Spleen (tissue), 11 donors: ENCODE measurements around the gene ADARB2. TPM values are rescaled to one million over a fixed set of nuclear protein-coding genes. Genes with fewer than 3 reads are reported as not detected.

Experiments used
- DNase-seq: peaks from one replicate; pipeline ENCODE4 v3.0.0-alpha.2; 2020
- H3K27ac ChIP-seq, 8 donors: fragments of 200-600 bp; sonication (generic) in 7 of 8; 1 replicate in 4 of 8; 2 replicates in 4 of 8; pipeline versions ENCODE4 v1.5.0 to v1.8.0; 2016 to 2021; ENCODE audit warnings: inconsistent platforms in 4 of 8, mild to moderate bottlenecking in 4 of 8, moderate library complexity in 1 of 8
- H3K27me3 ChIP-seq, 7 donors: fragments of 200-600 bp; sonication (generic) in 6 of 7; replicated peaks in 1 of 7; 1 replicate in 4 of 7; 2 replicates in 3 of 7; pipeline versions ENCODE4 v1.5.0 to v1.8.0; 2016 to 2021; ENCODE audit warnings: inconsistent platforms in 3 of 7, mild to moderate bottlenecking in 1 of 7
- H3K36me3 ChIP-seq, 6 donors: fragments of 200-600 bp; sonication (generic) in 5 of 6; 1 replicate in 4 of 6; 2 replicates in 2 of 6; pipeline versions ENCODE4 v1.5.0 to v1.8.0; 2016 to 2021; ENCODE audit warnings: inconsistent platforms in 2 of 6
- H3K4me1 ChIP-seq, 6 donors: fragments of 200-600 bp; sonication (generic) in 5 of 6; 1 replicate in 3 of 6; 2 replicates in 3 of 6; pipeline versions ENCODE4 v1.5.0 to v1.8.0; 2016 to 2021; ENCODE audit warnings: inconsistent platforms in 3 of 6
- H3K4me3 ChIP-seq, 8 donors: fragments of 200-600 bp; sonication (generic) in 7 of 8; 1 replicate in 4 of 8; 2 replicates in 4 of 8; pipeline versions ENCODE4 v1.5.0 to v1.8.0; 2016 to 2021; ENCODE audit warnings: inconsistent platforms in 4 of 8, mild to moderate bottlenecking in 4 of 8, moderate library complexity in 2 of 8
- H3K9me3 ChIP-seq, 8 donors: fragments of 200-600 bp; sonication (generic) in 7 of 8; 1 replicate in 4 of 8; 2 replicates in 4 of 8; pipeline versions ENCODE4 v1.5.0 to v1.8.0; 2016 to 2021; ENCODE audit warnings: inconsistent platforms in 4 of 8
- POLR2A ChIP-seq, 3 donors: fragments of 450-650 bp; IDR thresholded peaks; one replicate each; pipeline ENCODE4 v1.5.1; 2017; ENCODE audit warnings: antibody characterized with exemption in 3 of 3, mild to moderate bottlenecking in 1 of 3
- POLR2AphosphoS5 ChIP-seq, 3 donors: sonication (generic); formaldehyde crosslinking; IDR thresholded peaks; one replicate each; pipeline ENCODE4 v1.5.1; 2017; ENCODE audit warnings: antibody characterized with exemption in 3 of 3
- WGBS, 5 donors: extraction: QIAGEN DNeasy Blood & Tissue Kit in 3 of 5; methylation state at CpG; one replicate each; pipeline versions ENCODE4 v1.1.5 to v1.1.7; 2013 to 2018; 5-methylcytosine and 5-hydroxymethylcytosine counted together
- intact Hi-C: fragments of 100-400 bp; cut with DNase I; formaldehyde crosslinking; loops from one replicate; pipeline ENCODE4 v1.15.0; 2023; ENCODE audit warnings: low total_unique reads
- polyA plus RNA-seq, 3 donors: library from polyadenylated mRNA; stranded (reverse); fragments of 200-250 nt; gene quantifications; one replicate each; pipeline ENCODE4 v1.2.1, GENCODE V29; 2013
- total RNA-seq, 7 donors: library from RNA; depleted of rRNA in 3 of 7; stranded (reverse); fragments of >200 nt in 3 of 7; fragmentation: NEBNext Ultra II Directional in 4 of 7; extraction: Animal tissue kit (Norgen Biotek cat#: 25700) in 4 of 7; gene quantifications; one replicate each; pipeline versions ENCODE4 v1.1.0 to v1.2.1, GENCODE V29; 2016 to 2021
- TF ChIP-seq, protein P1 (sequence below), 11 experiments: fragments of 200-600 bp in 7 of 11; fragments of 450-650 bp in 4 of 11; sonication (generic) in 4 of 11; IDR thresholded peaks in 8 of 11; conservative IDR thresholded peaks in 3 of 11; 1 replicate in 7 of 11; 2 replicates in 4 of 11; pipeline versions ENCODE4 v1.4.0 to v1.8.0; 2016 to 2021; ENCODE audit warnings: antibody characterized with exemption in 11 of 11, inconsistent platforms in 4 of 11, mild to moderate bottlenecking in 1 of 11
- donor health status: healthy with polysubstance abuse.
- donor health status: DM: no; HTN: no; CAD: no; lungs with moderate emphysema.
- donor health status: DM: no; HTN: no; CAD: no.
- donor health status: Bipolar disorder and iron deficiency.
- donor health status: healthy.
- donor health status: DM: no; HTN: no; CAD: no.
- donor health status: DM: yes; HTN: yes; CAD: no.

Gene ADARB2
- total and polyA plus RNA-seq, 10 donors, result 0.05 to 8.1 (median 0.96) TPM

DNA sequence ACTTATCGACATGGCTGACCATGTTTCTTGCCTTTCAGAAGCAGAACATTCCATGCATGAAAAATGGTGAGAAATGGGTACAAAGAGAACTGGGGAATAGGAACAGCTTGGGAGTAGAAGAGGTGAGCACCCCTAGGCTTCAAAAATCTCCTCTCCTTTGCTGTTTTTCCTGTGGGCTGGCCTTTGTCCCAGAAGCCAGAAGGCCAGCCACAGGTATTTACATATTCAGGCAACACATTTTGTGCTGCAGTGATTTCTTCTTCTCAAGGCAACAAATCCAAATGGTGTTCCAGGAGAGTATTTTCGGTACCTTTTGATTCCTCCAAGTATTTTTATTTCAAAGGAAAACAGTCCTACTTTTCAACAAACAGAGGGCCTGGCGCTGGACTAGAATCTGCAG, 31.1 kb downstream of the ADARB2 start:
- 87 to 100% (median 90%) methylated on average over 3 of the region's 3 CpGs for WGBS, 5 donors
- peaks cover 0 to 20% (median 10%) of the 10 kb centered on the region in 8 donors for H3K9me3 ChIP-seq
- no peak for DNase-seq
- no peaks in the 10 kb centered on the region for H3K36me3 ChIP-seq
- no peak overlapping the region for H3K4me3 ChIP-seq
- peaks cover 0 to 14% (median 7%) of the 10 kb centered on the region in 6 donors for H3K4me1 ChIP-seq
- intact Hi-C loops, result no loop called here
- H3K27ac ChIP-seq, result no peak overlapping the region
- TF ChIP-seq, protein P1, sequence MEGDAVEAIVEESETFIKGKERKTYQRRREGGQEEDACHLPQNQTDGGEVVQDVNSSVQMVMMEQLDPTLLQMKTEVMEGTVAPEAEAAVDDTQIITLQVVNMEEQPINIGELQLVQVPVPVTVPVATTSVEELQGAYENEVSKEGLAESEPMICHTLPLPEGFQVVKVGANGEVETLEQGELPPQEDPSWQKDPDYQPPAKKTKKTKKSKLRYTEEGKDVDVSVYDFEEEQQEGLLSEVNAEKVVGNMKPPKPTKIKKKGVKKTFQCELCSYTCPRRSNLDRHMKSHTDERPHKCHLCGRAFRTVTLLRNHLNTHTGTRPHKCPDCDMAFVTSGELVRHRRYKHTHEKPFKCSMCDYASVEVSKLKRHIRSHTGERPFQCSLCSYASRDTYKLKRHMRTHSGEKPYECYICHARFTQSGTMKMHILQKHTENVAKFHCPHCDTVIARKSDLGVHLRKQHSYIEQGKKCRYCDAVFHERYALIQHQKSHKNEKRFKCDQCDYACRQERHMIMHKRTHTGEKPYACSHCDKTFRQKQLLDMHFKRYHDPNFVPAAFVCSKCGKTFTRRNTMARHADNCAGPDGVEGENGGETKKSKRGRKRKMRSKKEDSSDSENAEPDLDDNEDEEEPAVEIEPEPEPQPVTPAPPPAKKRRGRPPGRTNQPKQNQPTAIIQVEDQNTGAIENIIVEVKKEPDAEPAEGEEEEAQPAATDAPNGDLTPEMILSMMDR (IDR thresholded peaks at IDR 0.05 in 8 of 11, conservative IDR thresholded peaks at IDR 0.05 in 3 of 11), result no peak
- TF ChIP-seq POLR2AphosphoS5 (IDR thresholded peaks at IDR 0.05) (no peak), POLR2A (IDR thresholded peaks at IDR 0.05) (no peak)
- peaks cover 0 to 78% (median 5%) of the 10 kb centered on the region in 7 donors for H3K27me3 ChIP-seq

DNA sequence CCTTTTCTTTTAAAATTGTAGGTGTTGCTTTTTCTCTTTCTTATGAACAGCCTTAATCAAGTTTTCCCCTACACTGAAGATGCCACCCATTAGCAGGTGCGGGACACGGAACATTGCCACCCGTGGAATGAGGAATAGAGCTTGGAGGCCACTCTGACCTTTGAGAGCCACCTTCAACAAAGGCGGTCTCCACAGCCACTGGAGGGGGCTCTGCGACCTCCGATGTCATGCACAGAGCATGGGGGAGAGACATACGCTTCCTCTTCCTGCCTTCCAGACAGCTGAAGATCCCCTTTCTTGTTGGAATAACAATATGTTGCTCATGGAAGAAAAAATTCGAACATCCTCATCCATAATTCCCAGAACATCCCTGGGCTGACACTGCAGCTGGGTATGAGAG, 39.1 kb downstream of the ADARB2 start:
- Histone ChIP-seq H3K27me3 (peaks cover 0 to 31% (median 5%) of the 10 kb centered on the region in 7 donors), H3K9me3 (peaks cover 0 to 1% (median 0%) of the 10 kb centered on the region in 8 donors), H3K4me1 (no peaks in the 10 kb centered on the region), H3K4me3 (no peak overlapping the region), H3K27ac (no peak overlapping the region), H3K36me3 (no peaks in the 10 kb centered on the region)
- TF ChIP-seq POLR2AphosphoS5 (IDR thresholded peaks at IDR 0.05) (no peak), POLR2A (IDR thresholded peaks at IDR 0.05) (no peak)
- TF ChIP-seq, protein P1 (IDR thresholded peaks at IDR 0.05 in 8 of 11, conservative IDR thresholded peaks at IDR 0.05 in 3 of 11), result no peak
- intact Hi-C loops, result no loop called here
- DNase-seq, result no peak
- WGBS, 5 donors, result 72 to 84% (median 76%) methylated on average over 8 of the region's 8 CpGs

GRCh38 chr10:1696106-1696505, 41.2 kb downstream of the ADARB2 start:
- Histone ChIP-seq H3K4me1 (no peaks in the 10 kb centered on the region), H3K9me3 (no peaks in the 10 kb centered on the region), H3K36me3 (no peaks in the 10 kb centered on the region), H3K4me3 (no peak overlapping the region), H3K27me3 (peaks cover 0 to 28% (median 0%) of the 10 kb centered on the region in 7 donors), H3K27ac (no peak overlapping the region)
- DNase-seq, result no peak
- intact Hi-C loops, result no loop called here
- TF ChIP-seq POLR2AphosphoS5 (IDR thresholded peaks at IDR 0.05), result no peak
- TF ChIP-seq, protein P1 (IDR thresholded peaks at IDR 0.05 in 8 of 11, conservative IDR thresholded peaks at IDR 0.05 in 3 of 11), result no peak
- no peak for TF ChIP-seq POLR2A (IDR thresholded peaks at IDR 0.05)
- WGBS, 5 donors, result 86 to 93% (median 90%) methylated on average over 6 of the region's 6 CpGs

DNA sequence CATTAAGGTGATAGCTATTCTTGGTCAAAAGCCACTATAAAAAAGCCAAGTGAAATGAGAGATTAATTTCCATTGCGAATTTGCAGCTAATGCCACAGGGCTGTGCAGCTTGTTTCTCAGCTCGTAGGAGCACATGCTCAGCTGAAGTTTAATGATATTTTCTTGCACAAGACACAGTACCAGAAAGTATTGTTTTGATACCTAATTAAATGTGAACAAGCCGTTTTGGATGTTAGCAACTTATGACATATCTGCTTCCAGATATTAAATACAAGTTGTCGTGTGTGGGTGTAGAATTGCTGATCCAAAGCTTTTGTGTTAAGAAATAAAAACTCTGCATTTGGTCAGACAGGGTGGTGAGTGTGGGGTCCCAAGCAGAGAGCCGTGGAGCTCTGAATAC, 47.2 kb downstream of the ADARB2 start:
- Histone ChIP-seq H3K27ac (no peak overlapping the region), H3K4me3 (no peak overlapping the region), H3K27me3 (peaks cover 0 to 48% (median 0%) of the 10 kb centered on the region in 7 donors), H3K36me3 (no peaks in the 10 kb centered on the region), H3K4me1 (no peaks in the 10 kb centered on the region), H3K9me3 (no peaks in the 10 kb centered on the region)
- WGBS, 5 donors, result 76 to 87% (median 82%) methylated on average over 5 of the region's 5 CpGs
- no peak for DNase-seq
- intact Hi-C loops, result no loop called here
- TF ChIP-seq, protein P1 (IDR thresholded peaks at IDR 0.05 in 8 of 11, conservative IDR thresholded peaks at IDR 0.05 in 3 of 11), result no peak
